Fibroblast of lung (primary cell): ENCODE data around the gene ABRAXAS1. TPM values are rescaled to one million over a fixed set of nuclear protein-coding genes. Genes with fewer than 3 reads are reported as not detected.
"Not testable (repeated sequence)": the region's sequence is repeated elsewhere in the genome, so short reads cannot be mapped to it uniquely, and the experiment has no call there.

Experiments used
- DNase-seq, 2 donors: peaks; one replicate each; pipeline versions ENCODE4 v3.0.0 to v3.0.0-alpha.2; 2010; ENCODE audit warnings: low read depth in 2 of 2
- H2AFZ ChIP-seq: 2 replicates; pipeline ENCODE4 v1.5.1; 2012; ENCODE audit warnings: low read length, control low read depth, inconsistent platforms
- H3K27ac ChIP-seq: 2 replicates; pipeline ENCODE4 v1.5.1; 2011; ENCODE audit warnings: low read length, control low read depth; ENCODE audit not compliant: insufficient read depth
- H3K27me3 ChIP-seq: 2 replicates; pipeline ENCODE4 v1.5.1; 2011; ENCODE audit warnings: mild to moderate bottlenecking, low read length; ENCODE audit not compliant: control insufficient read depth, insufficient read depth
- H3K36me3 ChIP-seq: 2 replicates; pipeline ENCODE4 v1.5.1; 2011; ENCODE audit warnings: low read length; ENCODE audit not compliant: control insufficient read depth, insufficient read depth
- H3K4me1 ChIP-seq: 2 replicates; pipeline ENCODE4 v1.5.1; 2011; ENCODE audit warnings: low read length; ENCODE audit not compliant: control insufficient read depth, insufficient read depth; ENCODE audit errors: extremely low read depth
- H3K4me2 ChIP-seq: 2 replicates; pipeline ENCODE4 v1.5.1; 2011; ENCODE audit warnings: low read length, control low read depth; ENCODE audit not compliant: insufficient read depth; ENCODE audit errors: extremely low read depth
- H3K4me3 ChIP-seq, 4 experiments: fragments of 200-600 bp in 1 of 4; sonication (generic) in 1 of 4; replicated peaks in 1 of 4; 2 replicates each; pipeline ENCODE4 v1.5.1; 2011 to 2016; ENCODE audit warnings: low read length in 4 of 4, low read depth in 3 of 4, mild to moderate bottlenecking in 3 of 4, control low read depth in 2 of 4, inconsistent platforms in 1 of 4, mixed read lengths in 1 of 4; ENCODE audit not compliant: insufficient read depth in 1 of 4; ENCODE audit errors: control extremely low read depth in 1 of 4
- H3K79me2 ChIP-seq: 2 replicates; pipeline ENCODE4 v1.5.1; 2012; ENCODE audit warnings: mild to moderate bottlenecking, low read length, inconsistent platforms; ENCODE audit not compliant: control insufficient read depth, insufficient read depth
- H3K9ac ChIP-seq: 2 replicates; pipeline ENCODE4 v1.5.1; 2011; ENCODE audit warnings: mild to moderate bottlenecking, low read length, control low read depth; ENCODE audit not compliant: insufficient read depth
- H3K9me3 ChIP-seq: 2 replicates; pipeline ENCODE4 v1.5.1; 2012; ENCODE audit warnings: low read depth, low read length; ENCODE audit not compliant: control insufficient read depth, insufficient read depth
- H4K20me1 ChIP-seq: 2 replicates; pipeline ENCODE4 v1.5.1; 2011; ENCODE audit warnings: low read length; ENCODE audit not compliant: control insufficient read depth, insufficient read depth; ENCODE audit errors: extremely low read depth
- CTCF ChIP-seq, 2 donors: IDR thresholded peaks in 1 of 2; conservative IDR thresholded peaks in 1 of 2; 1 replicate in 1 of 2; 2 replicates in 1 of 2; pipeline ENCODE4 v1.5.1; 2011 to 2012; ENCODE audit warnings: low read length in 2 of 2, control low read depth in 1 of 2, inconsistent platforms in 1 of 2, low read depth in 1 of 2, mild to moderate bottlenecking in 1 of 2
- EZH2 ChIP-seq: IDR thresholded peaks from 2 replicates; pipeline ENCODE4 v1.5.1; 2012; ENCODE audit warnings: low read length, control low read depth, mild to moderate bottlenecking; ENCODE audit errors: missing control alignments
- polyA plus RNA-seq, 2 donors: library from polyadenylated mRNA; depleted of rRNA in 1 of 2; stranded (reverse) in 1 of 2; unstranded in 1 of 2; fragments of >200 nt; gene quantifications; 2 replicates each; pipeline ENCODE4 v1.2.1, GENCODE V29; 2011 to 2012; ENCODE audit warnings: missing spikeins in 1 of 2
- total RNA-seq: library from RNA; depleted of rRNA; stranded (reverse); fragments of >200 nt; gene quantifications from 2 replicates; pipeline ENCODE4 v1.2.1, GENCODE V29; 2014

Gene ABRAXAS1
- total and polyA plus RNA-seq, 2 donors (not counting 1 experiment from before 2014, with no cell fraction given), result 17.1 to 22.0 TPM

- TF ChIP-seq CTCF (conservative IDR thresholded peaks at IDR 0.05 in 1 of 2, IDR thresholded peaks at IDR 0.05 in 1 of 2; ENCODE audit: low read depth in 1 of 2, low read length in 2 of 2) (no peak), EZH2 (no peak)
- H3K4me1 ChIP-seq, result no peaks in the 10 kb centered on the region
- H3K9ac ChIP-seq, result no peak overlapping the region
- no peaks in the 10 kb centered on the region for H3K79me2 ChIP-seq
- no peak overlapping the region for H3K27ac ChIP-seq
- H3K9me3 ChIP-seq, result no peaks in the 10 kb centered on the region
- H2AFZ ChIP-seq, result no peak overlapping the region
- H3K27me3 ChIP-seq, result no peaks in the 10 kb centered on the region
- H4K20me1 ChIP-seq, result no peaks in the 10 kb centered on the region
- no peak overlapping the region for H3K4me3 ChIP-seq
- H3K36me3 ChIP-seq, result no peaks in the 10 kb centered on the region
- DNase-seq, result peak; percentile 49 to 91
- peak overlapping the region; percentile 25 for H3K4me2 ChIP-seq
Measured at GRCh38 chr4:83516042-83516772, 31.3 kb upstream of the ABRAXAS1 start.

GRCh38 chr4:83510442-83510841 is 25.5 kb upstream of the ABRAXAS1 start:
- Histone ChIP-seq H3K4me1 (no peaks in the 10 kb centered on the region), H3K9me3 (no peaks in the 10 kb centered on the region), H3K4me3 (no peak overlapping the region), H3K9ac (no peak overlapping the region), H3K27me3 (no peaks in the 10 kb centered on the region), H3K4me2 (no peak overlapping the region), H3K27ac (no peak overlapping the region), H4K20me1 (no peaks in the 10 kb centered on the region), H2AFZ (no peak overlapping the region), H3K36me3 (no peaks in the 10 kb centered on the region), H3K79me2 (no peaks in the 10 kb centered on the region)
- TF ChIP-seq CTCF (conservative IDR thresholded peaks at IDR 0.05 in 1 of 2, IDR thresholded peaks at IDR 0.05 in 1 of 2; ENCODE audit: low read depth in 1 of 2, low read length in 2 of 2) (no peak), EZH2 (no peak)
- no peak for DNase-seq

GRCh38 chr4:83509156-83509585 is 24.3 kb upstream of the ABRAXAS1 start:
- not testable (repeated sequence) for H3K4me1 ChIP-seq, H3K27me3 ChIP-seq, H3K79me2 ChIP-seq, H3K9ac ChIP-seq, H3K36me3 ChIP-seq, H4K20me1 ChIP-seq, H3K4me2 ChIP-seq, H3K27ac ChIP-seq, H3K9me3 ChIP-seq, H3K4me3 ChIP-seq
- TF ChIP-seq CTCF (conservative IDR thresholded peaks at IDR 0.05 in 1 of 2, IDR thresholded peaks at IDR 0.05 in 1 of 2; ENCODE audit: low read depth in 1 of 2, low read length in 2 of 2), result peak; percentile 67 to 68
- peak; percentile 31 to 67 for DNase-seq
- H2AFZ ChIP-seq, result peak overlapping the region; percentile 72
